OCI-LY1 (cell line): ENCODE measurements around the gene ANKRD11.

Experiments
- H2AFZ ChIP-seq: fragments of 200-600 bp; sonication (generic), shearing (Covaris generic); 2 replicates; pipeline ENCODE4 v1.6.0; 2014; ENCODE audit warnings: antibody characterized with exemption, mild to moderate bottlenecking, low read length
- H3F3A ChIP-seq: fragments of 200-600 bp; sonication (generic), shearing (Covaris generic); 2 replicates; pipeline ENCODE4 v1.6.0; 2014; ENCODE audit warnings: mild to moderate bottlenecking, antibody characterized with exemption, low read length, moderate library complexity; ENCODE audit not compliant: insufficient read depth
- H3K27ac ChIP-seq: fragments of 200-600 bp; sonication (generic); 2 replicates; pipeline ENCODE4 v1.5.1; 2014; ENCODE audit warnings: low read length, mixed run types, mild to moderate bottlenecking, low read depth; ENCODE audit not compliant: poor library complexity, severe bottlenecking
- H3K27me3 ChIP-seq: fragments of 200-600 bp; sonication (generic); 2 replicates; pipeline ENCODE4 v1.6.0; 2014; ENCODE audit warnings: antibody characterized with exemption, mild to moderate bottlenecking, low read length, moderate library complexity; ENCODE audit not compliant: insufficient read depth
- H3K36me3 ChIP-seq: fragments of 200-600 bp; sonication (generic); 2 replicates; pipeline ENCODE4 v1.6.1; 2014; ENCODE audit warnings: mild to moderate bottlenecking, antibody characterized with exemption, low read length, moderate library complexity, mixed read lengths; ENCODE audit not compliant: insufficient read depth
- H3K4me1 ChIP-seq: fragments of 200-600 bp; sonication (generic); 2 replicates; pipeline ENCODE4 v1.5.1; 2014; ENCODE audit warnings: mild to moderate bottlenecking, low read length, moderate library complexity; ENCODE audit not compliant: insufficient read depth, severe bottlenecking
- H3K4me2 ChIP-seq: fragments of 200-600 bp; sonication (generic), shearing (Covaris generic); 2 replicates; pipeline ENCODE4 v1.6.1; 2014; ENCODE audit warnings: low read length
- H3K4me3 ChIP-seq: fragments of 200-600 bp; sonication (generic); 2 replicates; pipeline ENCODE4 v1.5.1; 2014; ENCODE audit warnings: low read length, low read depth, mild to moderate bottlenecking, mixed read lengths; ENCODE audit not compliant: poor library complexity, severe bottlenecking
- H3K79me2 ChIP-seq: fragments of 200-600 bp; shearing (Covaris generic); 2 replicates; pipeline ENCODE4 v1.6.1; 2016; ENCODE audit warnings: mixed run types, low read length, mixed read lengths; ENCODE audit not compliant: insufficient read depth
- H3K9ac ChIP-seq: fragments of 200-600 bp; sonication (generic), shearing (Covaris generic); 2 replicates; pipeline ENCODE4 v1.6.1; 2014; ENCODE audit warnings: mild to moderate bottlenecking, low read length, mixed read lengths
- H3K9me2 ChIP-seq: fragments of 200-600 bp; sonication (generic), shearing (Covaris generic); 2 replicates; pipeline ENCODE4 v1.6.1; 2014; ENCODE audit warnings: low read depth, mild to moderate bottlenecking, low read length, mixed read lengths
- H3K9me3 ChIP-seq: fragments of 200-600 bp; shearing (Covaris generic); 2 replicates; pipeline ENCODE4 v1.6.1; 2014; ENCODE audit warnings: low read length, mixed read lengths
- H4K20me1 ChIP-seq: fragments of 200-600 bp; sonication (generic), shearing (Covaris generic); 2 replicates; pipeline ENCODE4 v1.6.0; 2016; ENCODE audit warnings: mild to moderate bottlenecking, low read length; ENCODE audit not compliant: insufficient read depth
- EZH2 ChIP-seq: fragments of 200-600 bp; sonication (generic), shearing (Covaris generic); IDR thresholded peaks from 2 replicates; pipeline ENCODE4 v1.8.0; 2017; ENCODE audit warnings: borderline replicate concordance, mixed run types, mild to moderate bottlenecking, antibody characterized with exemption, low read length, moderate library complexity, mixed read lengths
- TF ChIP-seq, protein P1 (sequence below): fragments of 200-600 bp; sonication (generic), shearing (Covaris generic); IDR thresholded peaks from 2 replicates; pipeline ENCODE4 v1.5.1; 2017; ENCODE audit warnings: mild to moderate bottlenecking, antibody characterized with exemption, low read length, moderate library complexity, mixed read lengths

The ANKRD11 gene

DNA sequence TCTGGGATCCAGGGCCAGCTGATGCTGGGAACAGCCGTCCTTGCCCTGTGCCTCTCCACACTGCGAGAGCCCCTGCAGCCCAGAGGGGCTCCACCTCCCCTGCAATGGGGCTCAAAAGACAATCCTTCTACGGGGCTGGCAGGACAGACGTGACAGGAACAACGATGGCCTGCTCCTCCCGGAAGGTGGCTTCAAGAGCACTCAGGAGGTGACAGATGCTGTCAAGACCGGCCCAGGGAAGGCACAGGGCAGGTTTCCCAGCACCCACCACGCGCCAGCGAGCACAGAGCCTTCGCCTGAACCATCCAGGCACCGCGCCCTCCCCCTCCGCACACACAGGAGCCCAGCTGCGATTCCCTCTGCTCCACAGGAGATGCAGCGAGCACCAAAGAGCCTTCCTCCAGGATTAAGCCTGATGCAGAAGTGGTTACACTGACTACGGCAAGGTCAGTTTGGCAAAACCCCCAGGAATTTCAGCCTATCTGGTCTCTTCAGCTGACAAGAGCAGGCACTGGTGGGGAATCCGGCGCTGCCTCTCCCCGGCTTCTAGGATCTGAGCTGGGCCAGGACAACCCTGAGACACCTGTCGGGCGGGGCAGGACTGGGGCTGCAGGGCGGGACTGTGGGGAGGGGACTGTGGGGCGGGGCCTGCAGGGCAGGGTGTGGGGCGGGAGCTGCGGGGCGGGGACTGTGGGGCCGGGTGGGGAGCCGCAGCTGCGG is 169.4 kb downstream of the ANKRD11 start:
- Histone ChIP-seq H3K4me1 (peaks cover 66% of the 10 kb centered on the region), H4K20me1 (no peaks in the 10 kb centered on the region), H3K9ac (no peak overlapping the region; the same call in 1 of the 2 replicates), H3K4me2 (peak overlapping the region; percentile 38; the same call in 1 of the 2 replicates), H3K9me3 (no peaks in the 10 kb centered on the region), H3K4me3 (no peak overlapping the region), H3K27me3 (no peaks in the 10 kb centered on the region), H2AFZ (no peak overlapping the region), H3K27ac (peak overlapping the region; percentile 24), H3K9me2 (no peaks in the 10 kb centered on the region), H3F3A (no peaks in the 10 kb centered on the region), H3K79me2 (peaks cover 41% of the 10 kb centered on the region), H3K36me3 (peaks cover 4% of the 10 kb centered on the region; the same call in 1 of the 2 replicates)
- TF ChIP-seq EZH2 = no peak
- TF ChIP-seq, protein P1, sequence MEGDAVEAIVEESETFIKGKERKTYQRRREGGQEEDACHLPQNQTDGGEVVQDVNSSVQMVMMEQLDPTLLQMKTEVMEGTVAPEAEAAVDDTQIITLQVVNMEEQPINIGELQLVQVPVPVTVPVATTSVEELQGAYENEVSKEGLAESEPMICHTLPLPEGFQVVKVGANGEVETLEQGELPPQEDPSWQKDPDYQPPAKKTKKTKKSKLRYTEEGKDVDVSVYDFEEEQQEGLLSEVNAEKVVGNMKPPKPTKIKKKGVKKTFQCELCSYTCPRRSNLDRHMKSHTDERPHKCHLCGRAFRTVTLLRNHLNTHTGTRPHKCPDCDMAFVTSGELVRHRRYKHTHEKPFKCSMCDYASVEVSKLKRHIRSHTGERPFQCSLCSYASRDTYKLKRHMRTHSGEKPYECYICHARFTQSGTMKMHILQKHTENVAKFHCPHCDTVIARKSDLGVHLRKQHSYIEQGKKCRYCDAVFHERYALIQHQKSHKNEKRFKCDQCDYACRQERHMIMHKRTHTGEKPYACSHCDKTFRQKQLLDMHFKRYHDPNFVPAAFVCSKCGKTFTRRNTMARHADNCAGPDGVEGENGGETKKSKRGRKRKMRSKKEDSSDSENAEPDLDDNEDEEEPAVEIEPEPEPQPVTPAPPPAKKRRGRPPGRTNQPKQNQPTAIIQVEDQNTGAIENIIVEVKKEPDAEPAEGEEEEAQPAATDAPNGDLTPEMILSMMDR = no peak

DNA sequence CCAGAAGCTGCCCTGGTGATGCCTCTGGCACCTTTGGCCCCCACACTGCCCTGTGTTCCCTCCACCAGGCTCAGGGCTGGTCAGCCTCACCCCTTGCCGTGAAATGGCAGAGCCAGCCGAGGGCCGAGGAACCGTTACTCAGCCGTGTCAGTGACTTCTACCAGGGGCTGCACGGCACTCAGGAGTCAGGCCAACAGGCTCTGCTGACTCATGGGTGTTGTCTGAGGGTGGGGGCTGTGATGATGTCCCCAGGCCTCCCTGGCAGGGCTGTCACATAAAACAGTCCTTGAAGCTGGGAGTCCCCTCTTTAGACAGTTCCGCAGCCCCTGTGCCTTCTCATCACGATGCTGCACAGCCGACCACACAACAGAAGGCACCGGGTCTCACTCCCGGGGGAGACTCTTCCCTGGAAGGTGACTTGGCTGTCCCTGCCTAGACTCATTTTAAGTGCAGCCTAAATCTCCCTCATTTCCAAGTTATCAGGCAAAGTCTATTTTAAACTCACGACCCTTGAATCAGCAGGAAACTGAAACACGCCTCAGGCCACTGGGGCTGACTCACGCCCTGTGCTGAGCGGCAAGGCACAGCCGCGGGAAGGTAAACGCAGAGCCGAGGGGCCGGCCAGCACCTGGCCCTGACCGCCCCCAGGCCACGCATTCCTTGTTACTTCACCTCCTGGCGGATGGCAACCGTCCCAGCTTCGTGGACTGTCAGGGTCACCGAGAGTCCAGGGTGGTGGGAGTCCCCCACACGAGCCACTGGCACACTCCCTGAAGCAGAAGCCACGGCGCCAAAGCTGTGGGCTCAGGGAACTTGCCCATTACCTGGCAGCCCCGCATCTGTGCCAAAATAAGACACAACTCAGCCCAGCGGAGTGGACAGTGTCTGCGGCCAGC is 170.2 kb downstream of the ANKRD11 start:
- Histone ChIP-seq H3K4me3 (no peak overlapping the region), H3K9me2 (no peaks in the 10 kb centered on the region), H3K4me2 (peak overlapping the region; percentile 38), H3F3A (no peaks in the 10 kb centered on the region), H3K27ac (peak overlapping the region; percentile 24), H3K4me1 (peaks cover 60% of the 10 kb centered on the region), H3K27me3 (no peaks in the 10 kb centered on the region), H3K79me2 (peaks cover 34% of the 10 kb centered on the region), H4K20me1 (no peaks in the 10 kb centered on the region), H3K9me3 (no peaks in the 10 kb centered on the region), H3K9ac (no peak overlapping the region; the same call in 1 of the 2 replicates), H2AFZ (no peak overlapping the region), H3K36me3 (peaks cover 11% of the 10 kb centered on the region; the same call in 1 of the 2 replicates)
- TF ChIP-seq, protein P1 = no peak
- no peak for TF ChIP-seq EZH2

GRCh38 chr16:89319631-89319885 is 170.8 kb downstream of the ANKRD11 start:
- Histone ChIP-seq H3K27me3 (no peaks in the 10 kb centered on the region), H3K9ac (no peak overlapping the region), H3K4me2 (no peak overlapping the region), H3K36me3 (peaks cover 14% of the 10 kb centered on the region; the same call in 1 of the 2 replicates), H3F3A (no peaks in the 10 kb centered on the region), H3K4me3 (no peak overlapping the region), H3K79me2 (peaks cover 30% of the 10 kb centered on the region), H3K9me2 (no peaks in the 10 kb centered on the region), H3K9me3 (no peaks in the 10 kb centered on the region), H4K20me1 (no peaks in the 10 kb centered on the region), H3K4me1 (peaks cover 55% of the 10 kb centered on the region), H3K27ac (peak overlapping the region; percentile 18), H2AFZ (no peak overlapping the region)
- TF ChIP-seq EZH2 = no peak
- TF ChIP-seq, protein P1 = no peak
